Measurements from ENCODE around the gene FDCSP. TPM values are rescaled to one million over a fixed set of nuclear protein-coding genes. Genes with fewer than 3 reads are reported as not detected.

Gene FDCSP
- polyA plus RNA-seq, 1 of the 3 experiments (the other 2 are of a cell fraction) = not detected

DNA sequence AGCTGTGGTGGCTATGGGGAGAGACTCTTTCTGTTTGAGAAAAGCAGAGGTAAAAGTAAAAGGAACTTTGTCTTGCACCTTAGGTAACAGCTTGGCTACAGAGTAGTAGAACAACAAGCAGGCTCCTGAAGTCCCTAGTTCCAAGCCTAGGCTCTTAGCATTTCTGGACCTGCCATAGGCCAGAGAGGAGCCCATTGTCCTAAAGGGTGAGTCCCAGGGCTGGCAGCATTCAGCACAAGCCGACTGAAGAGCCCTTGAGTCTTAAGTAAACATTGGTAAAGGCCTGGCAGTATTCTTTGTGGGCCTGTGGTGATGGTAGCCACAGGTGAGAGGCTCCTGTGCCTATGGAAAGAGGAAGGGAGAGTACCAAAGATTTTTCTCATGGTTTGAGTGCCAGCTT lies 54.6 kb downstream of the FDCSP start (continued):
- no peak for TF ChIP-seq EZH2phosphoT487 (IDR thresholded peaks at IDR 0.05; ENCODE audit: borderline replicate concordance, low read depth)

Other genes starting within 250 kb of the FDCSP start
- not detected in 2 replicates for gene STATH, start 230.2 kb upstream of the FDCSP start, polyA plus RNA-seq (2012; rRNA removed)
- gene HTN3, start 197.7 kb upstream of the FDCSP start, polyA plus RNA-seq (2012; rRNA removed) = not detected in 2 replicates
- gene HTN1, start 175.7 kb upstream of the FDCSP start, polyA plus RNA-seq (2012; rRNA removed) = not detected in 2 replicates
- not detected in 2 replicates for gene PRR27, start 71.9 kb upstream of the FDCSP start, polyA plus RNA-seq (2012; rRNA removed)
- not detected in 2 replicates for gene ODAM, start 30.4 kb upstream of the FDCSP start, polyA plus RNA-seq (2012; rRNA removed)
- gene CSN3, start 16.5 kb downstream of the FDCSP start, polyA plus RNA-seq (2012; rRNA removed) = not detected in 2 replicates
- not detected in 2 replicates for gene CABS1, start 108.9 kb downstream of the FDCSP start, polyA plus RNA-seq (2012; rRNA removed)
- not detected in 2 replicates for gene SMR3A, start 134.6 kb downstream of the FDCSP start, polyA plus RNA-seq (2012; rRNA removed)
- not detected in 2 replicates for gene SMR3B, start 157.0 kb downstream of the FDCSP start, polyA plus RNA-seq (2012; rRNA removed)
- gene OPRPN, start 171.8 kb downstream of the FDCSP start, polyA plus RNA-seq (2012; rRNA removed) = not detected in 2 replicates
- gene MUC7, start 246.1 kb downstream of the FDCSP start, polyA plus RNA-seq (2012; rRNA removed) = not detected in 2 replicates

Data from SK-N-SH (cell line).